T-helper 1 cell treated with Interleukin-12 subunit alpha and Interleukin-12 subunit beta and Interleukin-4 antibody, amounts not matched to agents 30 μg/mL and 1 μg/mL, for 36 hours (primary cell): ENCODE measurements around the gene PTPRG.

Source experiments
- H3K27ac Mint-ChIP-seq: one replicate; pipeline ENCODE4 v1.8.0; 2021; ENCODE audit warnings: mild to moderate bottlenecking, mixed read lengths
- H3K27me3 Mint-ChIP-seq: one replicate; pipeline ENCODE4 v1.8.0; 2021; ENCODE audit warnings: low read depth, mixed read lengths
- H3K36me3 Mint-ChIP-seq: one replicate; pipeline ENCODE4 v1.8.0; 2021; ENCODE audit warnings: low read depth, mixed read lengths
- H3K4me1 Mint-ChIP-seq: one replicate; pipeline ENCODE4 v1.8.0; 2021; ENCODE audit warnings: low read depth, mixed read lengths
- H3K4me3 Mint-ChIP-seq: one replicate; pipeline ENCODE4 v1.8.0; 2021; ENCODE audit warnings: mild to moderate bottlenecking, moderate library complexity, mixed read lengths
- H3K9me3 Mint-ChIP-seq: one replicate; pipeline ENCODE4 v1.8.0; 2021; ENCODE audit warnings: mixed read lengths

Gene PTPRG

DNA sequence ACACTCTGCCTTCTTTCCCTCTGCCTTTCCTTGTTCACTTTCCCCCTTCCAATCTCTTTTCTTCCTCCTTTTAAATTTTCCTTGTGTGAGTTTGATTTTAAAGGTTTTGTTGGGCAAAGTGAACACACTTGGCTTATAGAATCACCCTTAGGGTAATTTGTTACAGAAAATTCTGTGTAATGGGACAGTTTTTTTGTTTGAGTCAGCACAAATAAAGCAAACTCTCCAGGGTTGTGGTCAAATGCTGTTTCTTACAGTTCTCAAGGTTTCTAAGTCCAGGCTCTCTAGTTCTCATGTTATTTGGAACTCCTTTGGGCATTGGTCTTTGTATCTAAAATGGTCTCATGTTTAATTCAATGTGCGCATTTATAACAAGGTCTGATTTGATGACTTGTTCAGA, 307.1 kb downstream of the PTPRG start:
- Mint-ChIP-seq H3K27me3 (no peaks in the 10 kb centered on the region), H3K9me3 (no peaks in the 10 kb centered on the region), H3K4me3 (no peak overlapping the region)

GRCh38 chr3:61869371-61869770, 308.0 kb downstream of the PTPRG start:
- no peaks in the 10 kb centered on the region for H3K27me3 Mint-ChIP-seq
- H3K4me1 Mint-ChIP-seq: no peaks in the 10 kb centered on the region
- no peaks in the 10 kb centered on the region for H3K9me3 Mint-ChIP-seq
- H3K36me3 Mint-ChIP-seq: no peaks in the 10 kb centered on the region
- no peak overlapping the region for H3K27ac Mint-ChIP-seq
- no peak overlapping the region for H3K4me3 Mint-ChIP-seq

More for the DNA sequence above, 307.1 kb downstream of the PTPRG start:
- Mint-ChIP-seq H3K4me1 (no peaks in the 10 kb centered on the region), H3K27ac (no peak overlapping the region), H3K36me3 (no peaks in the 10 kb centered on the region)

DNA sequence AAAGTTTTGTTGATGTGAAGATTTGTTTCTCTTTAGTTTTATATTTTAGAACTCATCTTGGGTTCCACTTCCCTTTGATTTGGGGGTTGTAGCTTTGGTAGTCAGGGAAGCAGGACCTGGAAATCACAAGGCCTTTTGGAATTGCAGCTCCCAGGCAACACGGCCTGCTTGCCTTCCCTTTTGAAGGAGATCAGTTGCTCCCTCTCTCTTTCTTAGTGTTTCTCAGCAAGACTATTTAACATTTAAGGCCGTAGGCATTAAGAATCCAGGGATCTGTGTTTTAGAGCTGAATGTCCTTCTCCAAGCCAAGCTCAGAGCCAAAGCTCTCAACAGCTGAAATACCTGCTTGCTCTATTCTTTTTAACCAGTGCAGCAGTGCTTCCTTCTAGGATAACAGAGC, 310.3 kb downstream of the PTPRG start:
- no peaks in the 10 kb centered on the region for H3K36me3 Mint-ChIP-seq
- no peak overlapping the region for H3K27ac Mint-ChIP-seq
- no peak overlapping the region for H3K4me3 Mint-ChIP-seq
- H3K9me3 Mint-ChIP-seq: no peaks in the 10 kb centered on the region
- peaks cover under 1% of the 10 kb centered on the region for H3K27me3 Mint-ChIP-seq
- H3K4me1 Mint-ChIP-seq: no peaks in the 10 kb centered on the region

GRCh38 chr3:61872077-61872706, 310.8 kb downstream of the PTPRG start:
- H3K27ac Mint-ChIP-seq: no peak overlapping the region
- H3K4me3 Mint-ChIP-seq: no peak overlapping the region
- peaks cover 6% of the 10 kb centered on the region for H3K27me3 Mint-ChIP-seq
- H3K4me1 Mint-ChIP-seq: no peaks in the 10 kb centered on the region
- H3K9me3 Mint-ChIP-seq: no peaks in the 10 kb centered on the region
- no peaks in the 10 kb centered on the region for H3K36me3 Mint-ChIP-seq

- Mint-ChIP-seq H3K27me3 (peaks cover 6% of the 10 kb centered on the region), H3K27ac (no peak overlapping the region), H3K4me1 (no peaks in the 10 kb centered on the region), H3K9me3 (no peaks in the 10 kb centered on the region), H3K4me3 (no peak overlapping the region), H3K36me3 (no peaks in the 10 kb centered on the region)
Observed at GRCh38 chr3:61875046-61875844, 313.9 kb downstream of the PTPRG start.

GRCh38 chr3:61875976-61876671, 314.8 kb downstream of the PTPRG start:
- H3K36me3 Mint-ChIP-seq: no peaks in the 10 kb centered on the region
- no peak overlapping the region for H3K27ac Mint-ChIP-seq
- peaks cover 6% of the 10 kb centered on the region for H3K27me3 Mint-ChIP-seq
- H3K9me3 Mint-ChIP-seq: no peaks in the 10 kb centered on the region
- H3K4me1 Mint-ChIP-seq: no peaks in the 10 kb centered on the region
- H3K4me3 Mint-ChIP-seq: no peak overlapping the region

DNA sequence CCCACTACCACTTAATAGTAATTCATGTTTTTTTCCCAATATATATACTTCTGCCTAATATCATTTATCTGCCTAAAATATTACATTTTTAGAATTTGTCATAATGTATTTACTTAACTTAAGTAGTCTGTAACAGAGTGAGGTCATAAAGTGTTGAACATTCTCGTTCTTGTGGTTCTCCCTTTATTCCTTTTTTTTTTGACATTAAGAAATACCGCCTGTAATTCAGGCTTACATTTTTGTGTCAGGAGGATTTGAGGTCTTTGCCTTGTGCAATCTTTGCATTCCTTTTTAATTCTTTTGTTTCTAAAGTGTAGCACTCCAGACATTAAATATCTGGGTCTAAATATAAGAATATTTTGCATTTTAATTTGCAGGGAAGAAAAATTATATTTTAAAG, 315.4 kb downstream of the PTPRG start:
- Mint-ChIP-seq H3K36me3 (no peaks in the 10 kb centered on the region), H3K27ac (no peak overlapping the region), H3K4me1 (no peaks in the 10 kb centered on the region)

GRCh38 chr3:61877359-61878138, 316.2 kb downstream of the PTPRG start:
- Mint-ChIP-seq H3K4me1 (no peaks in the 10 kb centered on the region), H3K36me3 (no peaks in the 10 kb centered on the region)

More for the DNA sequence above, 315.4 kb downstream of the PTPRG start:
- no peak overlapping the region for H3K4me3 Mint-ChIP-seq
- peaks cover 6% of the 10 kb centered on the region for H3K27me3 Mint-ChIP-seq
- H3K9me3 Mint-ChIP-seq: no peaks in the 10 kb centered on the region

DNA sequence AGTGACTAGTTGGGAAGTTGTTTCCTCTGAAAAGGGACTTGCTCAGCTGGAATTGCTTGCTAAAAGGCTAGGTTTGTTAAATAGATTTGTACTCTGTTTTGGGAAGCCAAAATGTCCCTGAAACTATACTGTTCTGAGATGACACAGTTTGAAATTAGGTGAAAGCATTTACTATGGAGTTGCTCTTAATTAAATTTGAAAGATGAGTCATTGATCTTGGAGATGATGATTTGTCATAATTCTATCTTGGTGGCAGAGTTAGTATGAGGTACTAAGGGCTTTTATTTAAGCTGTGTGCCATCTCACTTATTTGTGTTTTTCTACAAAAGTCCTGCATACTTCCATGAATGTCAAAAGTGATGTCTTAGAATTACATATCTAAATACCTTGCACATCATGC, 320.9 kb downstream of the PTPRG start:
- H3K27me3 Mint-ChIP-seq: peaks cover 3% of the 10 kb centered on the region
- no peaks in the 10 kb centered on the region for H3K9me3 Mint-ChIP-seq
- H3K4me3 Mint-ChIP-seq: no peak overlapping the region
- no peaks in the 10 kb centered on the region for H3K36me3 Mint-ChIP-seq
- no peaks in the 10 kb centered on the region for H3K4me1 Mint-ChIP-seq
- no peak overlapping the region for H3K27ac Mint-ChIP-seq

More at GRCh38 chr3:61877359-61878138, 316.2 kb downstream of the PTPRG start:
- Mint-ChIP-seq H3K9me3 (no peaks in the 10 kb centered on the region), H3K27ac (no peak overlapping the region), H3K4me3 (no peak overlapping the region), H3K27me3 (peaks cover 6% of the 10 kb centered on the region)

GRCh38 chr3:61884794-61885193, 323.4 kb downstream of the PTPRG start:
- Mint-ChIP-seq H3K36me3 (no peaks in the 10 kb centered on the region), H3K4me1 (no peaks in the 10 kb centered on the region), H3K27me3 (peaks cover 3% of the 10 kb centered on the region), H3K27ac (no peak overlapping the region), H3K9me3 (no peaks in the 10 kb centered on the region), H3K4me3 (no peak overlapping the region)

- Mint-ChIP-seq H3K27ac (no peak overlapping the region), H3K4me1 (no peaks in the 10 kb centered on the region), H3K4me3 (no peak overlapping the region), H3K9me3 (no peaks in the 10 kb centered on the region), H3K36me3 (no peaks in the 10 kb centered on the region), H3K27me3 (peaks cover 7% of the 10 kb centered on the region)
Observed at GRCh38 chr3:61885414-61885813, 324.0 kb downstream of the PTPRG start.

GRCh38 chr3:61887206-61887605, 325.8 kb downstream of the PTPRG start:
- H3K4me3 Mint-ChIP-seq: no peak overlapping the region
- peaks cover 10% of the 10 kb centered on the region for H3K27me3 Mint-ChIP-seq
- H3K36me3 Mint-ChIP-seq: no peaks in the 10 kb centered on the region
- no peaks in the 10 kb centered on the region for H3K9me3 Mint-ChIP-seq
- H3K27ac Mint-ChIP-seq: no peak overlapping the region
- no peaks in the 10 kb centered on the region for H3K4me1 Mint-ChIP-seq

DNA sequence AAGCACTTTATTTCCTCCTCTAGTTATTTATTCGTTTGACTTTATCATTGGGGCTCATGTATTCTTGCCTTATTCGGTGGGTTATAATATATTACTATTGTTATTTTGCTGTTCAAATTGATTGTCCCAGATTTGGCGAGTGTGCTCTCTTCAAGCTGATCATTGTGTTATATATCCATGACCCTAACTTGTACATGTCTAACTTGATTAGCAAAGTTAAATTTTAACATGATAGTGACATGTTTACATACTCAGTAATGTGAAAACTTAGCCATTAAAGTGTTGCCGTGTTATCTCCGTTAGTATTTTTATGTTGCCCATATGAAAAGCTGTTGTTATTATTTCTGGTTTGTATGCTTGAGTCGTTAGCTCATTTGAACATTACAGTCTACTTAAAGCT, 327.9 kb downstream of the PTPRG start:
- Mint-ChIP-seq H3K36me3 (no peaks in the 10 kb centered on the region), H3K4me3 (no peak overlapping the region), H3K27ac (no peak overlapping the region), H3K27me3 (peaks cover 6% of the 10 kb centered on the region), H3K4me1 (no peaks in the 10 kb centered on the region), H3K9me3 (no peaks in the 10 kb centered on the region)

GRCh38 chr3:61890167-61890566, 328.8 kb downstream of the PTPRG start:
- Mint-ChIP-seq H3K27me3 (peaks cover 6% of the 10 kb centered on the region), H3K36me3 (no peaks in the 10 kb centered on the region), H3K27ac (no peak overlapping the region), H3K9me3 (no peaks in the 10 kb centered on the region), H3K4me3 (no peak overlapping the region), H3K4me1 (peaks cover 5% of the 10 kb centered on the region)
